Activated naive CD8-positive, alpha-beta T cell treated with anti-CD3 and anti-CD28 coated beads, Interleukin-2, amount 10 ng/mL, durations not matched to agents 7 days and 5 days (primary cell): ENCODE results near the gene TMUB2. TPM values are rescaled to one million over a fixed set of nuclear protein-coding genes. Genes with fewer than 3 reads are reported as not detected.

Experiments used
- ATAC-seq: fragments of 150-1000 bp; cut with Tn5 transposase; one replicate; pipeline ENCODE4 v1.10.0; 2021; ENCODE audit warnings: low read depth, moderate library complexity
- POLR2A ChIA-PET: fragments of 350-600 bp; sonication (Branson Sonifier 250); formaldehyde crosslinking; loops from one replicate; lab custom pipeline; 2021; ENCODE audit warnings: antibody characterized with exemption; lab: Charles Lee
- DNase-seq: peaks from one replicate; pipeline ENCODE4 v3.0.0; 2021
- H3K27ac Mint-ChIP-seq: one replicate; pipeline ENCODE4 v1.8.0; 2022; ENCODE audit warnings: mild to moderate bottlenecking, mixed read lengths
- H3K27me3 Mint-ChIP-seq: one replicate; pipeline ENCODE4 v1.8.0; 2022; ENCODE audit warnings: mild to moderate bottlenecking, moderate library complexity, mixed read lengths
- H3K36me3 Mint-ChIP-seq: one replicate; pipeline ENCODE4 v1.8.0; 2021; ENCODE audit warnings: mild to moderate bottlenecking, mixed read lengths
- H3K4me1 Mint-ChIP-seq: one replicate; pipeline ENCODE4 v1.8.0; 2021; ENCODE audit warnings: mixed read lengths
- H3K4me3 Mint-ChIP-seq: one replicate; pipeline ENCODE4 v1.8.0; 2022; ENCODE audit warnings: mild to moderate bottlenecking, moderate library complexity, mixed read lengths
- H3K9me3 Mint-ChIP-seq: one replicate; pipeline ENCODE4 v1.8.0; 2021; ENCODE audit warnings: mixed read lengths
- total RNA-seq, 2 experiments: library from RNA; stranded (reverse); gene quantifications; one replicate each; pipeline ENCODE4 v1.2.3, GENCODE V29; 2021

Gene TMUB2
- total RNA-seq, 2 experiments from 2014 or later = 38.3 to 42.5 TPM

- ATAC-seq (peak; percentile 42), DNase-seq (peak; percentile 87)
- H3K9me3 Mint-ChIP-seq = no peaks in the 10 kb centered on the region
- H3K27ac Mint-ChIP-seq = no peak overlapping the region
- peaks cover 39% of the 10 kb centered on the region for H3K4me1 Mint-ChIP-seq
- peak overlapping the region; percentile 16 for H3K4me3 Mint-ChIP-seq
- H3K27me3 Mint-ChIP-seq = no peaks in the 10 kb centered on the region
- peaks cover 31% of the 10 kb centered on the region for H3K36me3 Mint-ChIP-seq
- POLR2A ChIA-PET = interaction anchor here (0.8 to 6.4 kb wide), 8 partner anchors 8 to 153 kb away, joined by 3 to 82 read pairs (median 34); partner anchors contain the start of genes LSM12, SLC25A39 and TMUB2
Observed at GRCh38 chr17:44219108-44219615, 32.4 kb downstream of the TMUB2 start.

- Mint-ChIP-seq H3K27me3 (peaks cover under 1% of the 10 kb centered on the region), H3K4me1 (peaks cover 37% of the 10 kb centered on the region), H3K4me3 (peak within 1 kb of the TSS; percentile 99), H3K27ac (peak within 1 kb of the TSS; percentile 97), H3K36me3 (peaks cover 28% of the 10 kb centered on the region), H3K9me3 (no peaks in the 10 kb centered on the region)
- POLR2A ChIA-PET = interaction anchor here (0.7 to 6.4 kb wide), 12 partner anchors 9 to 153 kb away, joined by 3 to 82 read pairs (median 9); partner anchors contain the start of genes LSM12, SLC25A39 and TMUB2
- DNase-seq (peak; percentile 81), ATAC-seq (peak; percentile 7)
Observed at GRCh38 chr17:44219616-44220212, 32.9 kb downstream of the TMUB2 start, which contains the start of gene UBTF. UBTF (minus strand) TSS chr17:44219675; CDS start chr17:44218229, 1,446 bp downstream.

- H3K27ac Mint-ChIP-seq = peak overlapping the region; percentile 97
- H3K36me3 Mint-ChIP-seq = peaks cover 21% of the 10 kb centered on the region
- peaks cover 3% of the 10 kb centered on the region for H3K27me3 Mint-ChIP-seq
- POLR2A ChIA-PET = interaction anchor here (0.6 to 6.4 kb wide), 21 partner anchors 10 to 154 kb away, joined by 3 to 82 read pairs (median 5); partner anchors contain the start of genes ATXN7L3, LSM12, RUNDC3A and SLC25A39
- H3K4me3 Mint-ChIP-seq = peak overlapping the region; percentile 93
- DNase-seq = peak; percentile 74
- ATAC-seq = peak; percentile 17
- peaks cover 30% of the 10 kb centered on the region for H3K4me1 Mint-ChIP-seq
- no peaks in the 10 kb centered on the region for H3K9me3 Mint-ChIP-seq
Observed at GRCh38 chr17:44220213-44221083, 33.7 kb downstream of the TMUB2 start.

GRCh38 chr17:44221084-44221861, 34.5 kb downstream of the TMUB2 start:
- ATAC-seq = peak; percentile 16
- Mint-ChIP-seq H3K27ac (peak overlapping the region; percentile 88), H3K9me3 (no peaks in the 10 kb centered on the region), H3K27me3 (peaks cover 3% of the 10 kb centered on the region), H3K4me1 (peaks cover 21% of the 10 kb centered on the region), H3K36me3 (peaks cover 13% of the 10 kb centered on the region), H3K4me3 (peak overlapping the region; percentile 86)
- DNase-seq = peak; percentile 71
- POLR2A ChIA-PET = interaction anchor here (0.6 to 6.4 kb wide), 27 partner anchors 10 to 210 kb away, joined by 3 to 82 read pairs (median 4); partner anchors contain the start of genes ATXN7L3, HDAC5, RUNDC3A and SLC25A39

- DNase-seq (peak; percentile 59), ATAC-seq (no peak)
- Mint-ChIP-seq H3K4me1 (peaks cover 16% of the 10 kb centered on the region), H3K27ac (peak overlapping the region; percentile 88), H3K27me3 (peaks cover 3% of the 10 kb centered on the region), H3K36me3 (peaks cover 9% of the 10 kb centered on the region), H3K4me3 (peak overlapping the region; percentile 86), H3K9me3 (no peaks in the 10 kb centered on the region)
- POLR2A ChIA-PET = interaction anchor here (0.6 to 6.4 kb wide), 23 partner anchors 9 to 210 kb away, joined by 3 to 82 read pairs (median 4); partner anchors contain the start of genes ATXN7L3, HDAC5, RUNDC3A and SLC25A39
Observed at GRCh38 chr17:44221862-44222111, 35.0 kb downstream of the TMUB2 start.

GRCh38 chr17:44222112-44222869, 35.5 kb downstream of the TMUB2 start:
- Mint-ChIP-seq H3K36me3 (peaks cover 6% of the 10 kb centered on the region), H3K27ac (peak overlapping the region; percentile 88), H3K4me3 (peak overlapping the region; percentile 86), H3K27me3 (peaks cover 3% of the 10 kb centered on the region), H3K9me3 (no peaks in the 10 kb centered on the region), H3K4me1 (peaks cover 13% of the 10 kb centered on the region)
- POLR2A ChIA-PET = interaction anchor here (0.7 to 6.4 kb wide), 22 partner anchors 8 to 209 kb away, joined by 3 to 82 read pairs (median 5); partner anchors contain the start of genes ATXN7L3, HDAC5, RUNDC3A and SLC25A39
- no peak for ATAC-seq
- DNase-seq = no peak

- Mint-ChIP-seq H3K4me3 (no peak overlapping the region), H3K27ac (no peak overlapping the region)
Observed at GRCh38 chr17:44223541-44224071, 36.8 kb downstream of the TMUB2 start.

GRCh38 chr17:44229090-44229489, 42.3 kb downstream of the TMUB2 start:
- no peaks in the 10 kb centered on the region for H3K36me3 Mint-ChIP-seq
- H3K4me3 Mint-ChIP-seq = no peak overlapping the region
- POLR2A ChIA-PET = no interaction called here
- H3K27me3 Mint-ChIP-seq = peaks cover 8% of the 10 kb centered on the region
- no peak overlapping the region for H3K27ac Mint-ChIP-seq
- no peaks in the 10 kb centered on the region for H3K9me3 Mint-ChIP-seq
- H3K4me1 Mint-ChIP-seq = no peaks in the 10 kb centered on the region
- ATAC-seq = no peak
- DNase-seq = no peak

More at GRCh38 chr17:44223541-44224071, 36.8 kb downstream of the TMUB2 start:
- Mint-ChIP-seq H3K4me1 (peaks cover 8% of the 10 kb centered on the region), H3K36me3 (peaks cover 2% of the 10 kb centered on the region), H3K9me3 (no peaks in the 10 kb centered on the region), H3K27me3 (peaks cover 3% of the 10 kb centered on the region)
- POLR2A ChIA-PET = interaction anchor here (1.4 to 1.9 kb wide), 2 partner anchors 11 to 13 kb away, joined by 5 to 7 read pairs; no protein-coding TSS in a partner anchor
- DNase-seq (no peak), ATAC-seq (no peak)

GRCh38 chr17:44230140-44230539, 43.4 kb downstream of the TMUB2 start:
- Mint-ChIP-seq H3K36me3 (no peaks in the 10 kb centered on the region), H3K4me3 (no peak overlapping the region), H3K9me3 (no peaks in the 10 kb centered on the region), H3K4me1 (peaks cover 4% of the 10 kb centered on the region), H3K27me3 (peaks cover 5% of the 10 kb centered on the region), H3K27ac (no peak overlapping the region)
- DNase-seq (no peak), ATAC-seq (no peak)
- POLR2A ChIA-PET = interaction anchor here (0.7 to 1.3 kb wide), 2 partner anchors 85 to 863 kb away, joined by 3 read pairs; no protein-coding TSS in a partner anchor

GRCh38 chr17:44232061-44232460, 45.3 kb downstream of the TMUB2 start:
- no peak for ATAC-seq
- no peak for DNase-seq
- Mint-ChIP-seq H3K27me3 (peaks cover 5% of the 10 kb centered on the region), H3K27ac (no peak overlapping the region), H3K36me3 (no peaks in the 10 kb centered on the region), H3K9me3 (no peaks in the 10 kb centered on the region), H3K4me3 (no peak overlapping the region), H3K4me1 (peaks cover 8% of the 10 kb centered on the region)
- POLR2A ChIA-PET = no interaction called here

GRCh38 chr17:44233582-44233981, 46.8 kb downstream of the TMUB2 start:
- ATAC-seq (no peak), DNase-seq (no peak)
- Mint-ChIP-seq H3K4me1 (peaks cover 8% of the 10 kb centered on the region), H3K4me3 (no peak overlapping the region), H3K36me3 (no peaks in the 10 kb centered on the region), H3K27me3 (peaks cover 5% of the 10 kb centered on the region), H3K9me3 (no peaks in the 10 kb centered on the region), H3K27ac (no peak overlapping the region)
- POLR2A ChIA-PET = no interaction called here

GRCh38 chr17:44235583-44235936, 48.8 kb downstream of the TMUB2 start:
- no peak overlapping the region for H3K4me3 Mint-ChIP-seq
- no peak overlapping the region for H3K27ac Mint-ChIP-seq
- POLR2A ChIA-PET = no interaction called here
- ATAC-seq (no peak), DNase-seq (no peak)
- H3K4me1 Mint-ChIP-seq = peaks cover 8% of the 10 kb centered on the region
- peaks cover 5% of the 10 kb centered on the region for H3K27me3 Mint-ChIP-seq
- H3K36me3 Mint-ChIP-seq = no peaks in the 10 kb centered on the region
- H3K9me3 Mint-ChIP-seq = no peaks in the 10 kb centered on the region
